Stomach (tissue), 4 donors: ENCODE measurements around the gene OTULINL.

Source experiments
- EP300 ChIP-seq: sonication (generic); formaldehyde crosslinking; IDR thresholded peaks from one replicate; pipeline ENCODE4 v1.6.1; 2017; ENCODE audit warnings: antibody characterized with exemption
- TF ChIP-seq, protein P1 (sequence below), 7 experiments: fragments of 450-650 bp in 4 of 7; fragments of 200-600 bp in 3 of 7; sonication (generic) in 3 of 7; IDR thresholded peaks; one replicate each; pipeline ENCODE4 v1.5.1; 2016 to 2019; ENCODE audit warnings: antibody characterized with exemption in 7 of 7, control low read depth in 2 of 7, mild to moderate bottlenecking in 1 of 7

DNA sequence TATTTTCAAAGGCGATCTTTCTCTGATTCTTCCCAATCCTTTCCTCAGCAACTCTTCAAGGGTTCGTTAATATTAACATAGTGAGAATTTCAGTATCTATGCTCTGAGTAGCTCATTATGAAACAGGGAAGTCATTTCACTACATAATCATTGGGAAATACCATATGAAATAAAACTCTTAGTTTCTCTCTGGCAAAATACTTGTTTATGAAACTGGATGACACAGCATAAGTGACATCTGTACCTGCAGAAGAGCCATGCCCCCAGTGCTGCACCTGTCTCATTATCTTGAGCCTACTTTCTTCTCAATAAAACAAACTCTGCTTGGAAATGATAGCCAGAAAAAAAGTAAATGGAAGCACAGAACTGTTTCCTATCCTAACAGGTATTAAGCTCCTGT is 49.1 kb downstream of the OTULINL start:
- TF ChIP-seq, protein P1, sequence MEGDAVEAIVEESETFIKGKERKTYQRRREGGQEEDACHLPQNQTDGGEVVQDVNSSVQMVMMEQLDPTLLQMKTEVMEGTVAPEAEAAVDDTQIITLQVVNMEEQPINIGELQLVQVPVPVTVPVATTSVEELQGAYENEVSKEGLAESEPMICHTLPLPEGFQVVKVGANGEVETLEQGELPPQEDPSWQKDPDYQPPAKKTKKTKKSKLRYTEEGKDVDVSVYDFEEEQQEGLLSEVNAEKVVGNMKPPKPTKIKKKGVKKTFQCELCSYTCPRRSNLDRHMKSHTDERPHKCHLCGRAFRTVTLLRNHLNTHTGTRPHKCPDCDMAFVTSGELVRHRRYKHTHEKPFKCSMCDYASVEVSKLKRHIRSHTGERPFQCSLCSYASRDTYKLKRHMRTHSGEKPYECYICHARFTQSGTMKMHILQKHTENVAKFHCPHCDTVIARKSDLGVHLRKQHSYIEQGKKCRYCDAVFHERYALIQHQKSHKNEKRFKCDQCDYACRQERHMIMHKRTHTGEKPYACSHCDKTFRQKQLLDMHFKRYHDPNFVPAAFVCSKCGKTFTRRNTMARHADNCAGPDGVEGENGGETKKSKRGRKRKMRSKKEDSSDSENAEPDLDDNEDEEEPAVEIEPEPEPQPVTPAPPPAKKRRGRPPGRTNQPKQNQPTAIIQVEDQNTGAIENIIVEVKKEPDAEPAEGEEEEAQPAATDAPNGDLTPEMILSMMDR (IDR thresholded peaks at IDR 0.05): no peak
- no peak for TF ChIP-seq EP300
